HEK293 (cell line): ENCODE data around the gene ASXL1.

Source experiments
- YY1 ChIP-seq: fragments of 450-650 bp; formaldehyde crosslinking; IDR thresholded peaks from 2 replicates; pipeline ENCODE4 v1.5.1; 2018; ENCODE audit warnings: missing biosample characterization, missing genetic modification characterization
- ZNF184 ChIP-seq: fragments of 450-650 bp; IDR thresholded peaks from 2 replicates; pipeline ENCODE4 v1.5.1; 2018; ENCODE audit warnings: missing biosample characterization, mild to moderate bottlenecking, missing genetic modification characterization
- TF ChIP-seq, protein P1 (sequence below): fragments of 450-650 bp; formaldehyde crosslinking; IDR thresholded peaks from 2 replicates; pipeline ENCODE4 v1.5.1; 2016; ENCODE audit warnings: missing biosample characterization, missing genetic modification characterization
- TF ChIP-seq, protein P2 (sequence below): fragments of 450-650 bp; formaldehyde crosslinking; IDR thresholded peaks from 2 replicates; pipeline ENCODE4 v1.5.1; 2016; ENCODE audit warnings: missing biosample characterization, missing genetic modification characterization
- TF ChIP-seq, protein P3 (sequence below): fragments of 450-650 bp; formaldehyde crosslinking; IDR thresholded peaks from 2 replicates; pipeline ENCODE4 v1.5.1; 2017; ENCODE audit warnings: missing biosample characterization, mild to moderate bottlenecking, missing genetic modification characterization, moderate library complexity
- TF ChIP-seq, protein P4 (sequence below): fragments of 450-650 bp; formaldehyde crosslinking; IDR thresholded peaks from 2 replicates; pipeline ENCODE4 v1.5.1; 2016; ENCODE audit warnings: missing biosample characterization, missing genetic modification characterization

DNA sequence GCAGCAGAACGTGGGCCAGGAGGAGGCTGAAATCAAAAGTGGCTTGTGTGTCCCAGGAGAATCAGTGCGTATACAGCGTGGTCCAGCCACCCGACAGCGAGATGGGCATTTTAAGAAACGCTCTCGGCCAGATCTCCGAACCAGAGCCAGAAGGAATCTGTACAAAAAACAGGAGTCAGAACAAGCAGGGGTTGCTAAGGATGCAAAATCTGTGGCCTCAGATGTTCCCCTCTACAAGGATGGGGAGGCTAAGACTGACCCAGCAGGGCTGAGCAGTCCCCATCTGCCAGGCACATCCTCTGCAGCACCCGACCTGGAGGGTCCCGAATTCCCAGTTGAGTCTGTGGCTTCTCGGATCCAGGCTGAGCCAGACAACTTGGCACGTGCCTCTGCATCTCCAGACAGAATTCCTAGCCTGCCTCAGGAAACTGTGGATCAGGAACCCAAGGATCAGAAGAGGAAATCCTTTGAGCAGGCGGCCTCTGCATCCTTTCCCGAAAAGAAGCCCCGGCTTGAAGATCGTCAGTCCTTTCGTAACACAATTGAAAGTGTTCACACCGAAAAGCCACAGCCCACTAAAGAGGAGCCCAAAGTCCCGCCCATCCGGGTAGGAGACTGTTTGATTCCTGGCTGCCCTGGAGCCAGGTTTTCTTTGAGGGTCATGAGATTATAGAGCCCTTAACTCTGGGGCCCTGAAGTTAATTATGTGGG is 75.3 kb downstream of the ASXL1 start:
- TF ChIP-seq, protein P1, sequence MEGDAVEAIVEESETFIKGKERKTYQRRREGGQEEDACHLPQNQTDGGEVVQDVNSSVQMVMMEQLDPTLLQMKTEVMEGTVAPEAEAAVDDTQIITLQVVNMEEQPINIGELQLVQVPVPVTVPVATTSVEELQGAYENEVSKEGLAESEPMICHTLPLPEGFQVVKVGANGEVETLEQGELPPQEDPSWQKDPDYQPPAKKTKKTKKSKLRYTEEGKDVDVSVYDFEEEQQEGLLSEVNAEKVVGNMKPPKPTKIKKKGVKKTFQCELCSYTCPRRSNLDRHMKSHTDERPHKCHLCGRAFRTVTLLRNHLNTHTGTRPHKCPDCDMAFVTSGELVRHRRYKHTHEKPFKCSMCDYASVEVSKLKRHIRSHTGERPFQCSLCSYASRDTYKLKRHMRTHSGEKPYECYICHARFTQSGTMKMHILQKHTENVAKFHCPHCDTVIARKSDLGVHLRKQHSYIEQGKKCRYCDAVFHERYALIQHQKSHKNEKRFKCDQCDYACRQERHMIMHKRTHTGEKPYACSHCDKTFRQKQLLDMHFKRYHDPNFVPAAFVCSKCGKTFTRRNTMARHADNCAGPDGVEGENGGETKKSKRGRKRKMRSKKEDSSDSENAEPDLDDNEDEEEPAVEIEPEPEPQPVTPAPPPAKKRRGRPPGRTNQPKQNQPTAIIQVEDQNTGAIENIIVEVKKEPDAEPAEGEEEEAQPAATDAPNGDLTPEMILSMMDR = no peak
- TF ChIP-seq, protein P2, sequence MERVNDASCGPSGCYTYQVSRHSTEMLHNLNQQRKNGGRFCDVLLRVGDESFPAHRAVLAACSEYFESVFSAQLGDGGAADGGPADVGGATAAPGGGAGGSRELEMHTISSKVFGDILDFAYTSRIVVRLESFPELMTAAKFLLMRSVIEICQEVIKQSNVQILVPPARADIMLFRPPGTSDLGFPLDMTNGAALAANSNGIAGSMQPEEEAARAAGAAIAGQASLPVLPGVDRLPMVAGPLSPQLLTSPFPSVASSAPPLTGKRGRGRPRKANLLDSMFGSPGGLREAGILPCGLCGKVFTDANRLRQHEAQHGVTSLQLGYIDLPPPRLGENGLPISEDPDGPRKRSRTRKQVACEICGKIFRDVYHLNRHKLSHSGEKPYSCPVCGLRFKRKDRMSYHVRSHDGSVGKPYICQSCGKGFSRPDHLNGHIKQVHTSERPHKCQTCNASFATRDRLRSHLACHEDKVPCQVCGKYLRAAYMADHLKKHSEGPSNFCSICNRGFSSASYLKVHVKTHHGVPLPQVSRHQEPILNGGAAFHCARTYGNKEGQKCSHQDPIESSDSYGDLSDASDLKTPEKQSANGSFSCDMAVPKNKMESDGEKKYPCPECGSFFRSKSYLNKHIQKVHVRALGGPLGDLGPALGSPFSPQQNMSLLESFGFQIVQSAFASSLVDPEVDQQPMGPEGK (tag by site-specific recombination) = no peak
- TF ChIP-seq ZNF184 (tag by site-specific recombination) (no peak), YY1 (tag by site-specific recombination) (no peak)
- TF ChIP-seq, protein P3, sequence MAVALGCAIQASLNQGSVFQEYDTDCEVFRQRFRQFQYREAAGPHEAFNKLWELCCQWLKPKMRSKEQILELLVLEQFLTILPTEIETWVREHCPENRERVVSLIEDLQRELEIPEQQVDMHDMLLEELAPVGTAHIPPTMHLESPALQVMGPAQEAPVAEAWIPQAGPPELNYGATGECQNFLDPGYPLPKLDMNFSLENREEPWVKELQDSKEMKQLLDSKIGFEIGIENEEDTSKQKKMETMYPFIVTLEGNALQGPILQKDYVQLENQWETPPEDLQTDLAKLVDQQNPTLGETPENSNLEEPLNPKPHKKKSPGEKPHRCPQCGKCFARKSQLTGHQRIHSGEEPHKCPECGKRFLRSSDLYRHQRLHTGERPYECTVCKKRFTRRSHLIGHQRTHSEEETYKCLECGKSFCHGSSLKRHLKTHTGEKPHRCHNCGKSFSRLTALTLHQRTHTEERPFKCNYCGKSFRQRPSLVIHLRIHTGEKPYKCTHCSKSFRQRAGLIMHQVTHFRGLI (tag by site-specific recombination) = no peak
- TF ChIP-seq, protein P4, sequence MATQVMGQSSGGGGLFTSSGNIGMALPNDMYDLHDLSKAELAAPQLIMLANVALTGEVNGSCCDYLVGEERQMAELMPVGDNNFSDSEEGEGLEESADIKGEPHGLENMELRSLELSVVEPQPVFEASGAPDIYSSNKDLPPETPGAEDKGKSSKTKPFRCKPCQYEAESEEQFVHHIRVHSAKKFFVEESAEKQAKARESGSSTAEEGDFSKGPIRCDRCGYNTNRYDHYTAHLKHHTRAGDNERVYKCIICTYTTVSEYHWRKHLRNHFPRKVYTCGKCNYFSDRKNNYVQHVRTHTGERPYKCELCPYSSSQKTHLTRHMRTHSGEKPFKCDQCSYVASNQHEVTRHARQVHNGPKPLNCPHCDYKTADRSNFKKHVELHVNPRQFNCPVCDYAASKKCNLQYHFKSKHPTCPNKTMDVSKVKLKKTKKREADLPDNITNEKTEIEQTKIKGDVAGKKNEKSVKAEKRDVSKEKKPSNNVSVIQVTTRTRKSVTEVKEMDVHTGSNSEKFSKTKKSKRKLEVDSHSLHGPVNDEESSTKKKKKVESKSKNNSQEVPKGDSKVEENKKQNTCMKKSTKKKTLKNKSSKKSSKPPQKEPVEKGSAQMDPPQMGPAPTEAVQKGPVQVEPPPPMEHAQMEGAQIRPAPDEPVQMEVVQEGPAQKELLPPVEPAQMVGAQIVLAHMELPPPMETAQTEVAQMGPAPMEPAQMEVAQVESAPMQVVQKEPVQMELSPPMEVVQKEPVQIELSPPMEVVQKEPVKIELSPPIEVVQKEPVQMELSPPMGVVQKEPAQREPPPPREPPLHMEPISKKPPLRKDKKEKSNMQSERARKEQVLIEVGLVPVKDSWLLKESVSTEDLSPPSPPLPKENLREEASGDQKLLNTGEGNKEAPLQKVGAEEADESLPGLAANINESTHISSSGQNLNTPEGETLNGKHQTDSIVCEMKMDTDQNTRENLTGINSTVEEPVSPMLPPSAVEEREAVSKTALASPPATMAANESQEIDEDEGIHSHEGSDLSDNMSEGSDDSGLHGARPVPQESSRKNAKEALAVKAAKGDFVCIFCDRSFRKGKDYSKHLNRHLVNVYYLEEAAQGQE = no peak
